Activated naive CD8-positive, alpha-beta T cell treated with anti-CD3 and anti-CD28 coated beads for 36 hours (primary cell): Measurements from ENCODE around the gene SYT2. TPM values are rescaled to one million over a fixed set of nuclear protein-coding genes. Genes with fewer than 3 reads are reported as not detected.

Experiments used
- DNase-seq: peaks from one replicate; pipeline ENCODE4 v3.0.0; 2021
- H3K27ac Mint-ChIP-seq: one replicate; pipeline ENCODE4 v1.8.0; 2022; ENCODE audit warnings: mild to moderate bottlenecking, moderate library complexity, mixed read lengths
- H3K27me3 Mint-ChIP-seq: one replicate; pipeline ENCODE4 v1.8.0; 2022; ENCODE audit warnings: mild to moderate bottlenecking, mixed read lengths
- H3K36me3 Mint-ChIP-seq: one replicate; pipeline ENCODE4 v1.8.0; 2021; ENCODE audit warnings: mild to moderate bottlenecking, mixed read lengths
- H3K4me1 Mint-ChIP-seq: one replicate; pipeline ENCODE4 v1.8.0; 2021; ENCODE audit warnings: mixed read lengths
- H3K4me3 Mint-ChIP-seq: one replicate; pipeline ENCODE4 v1.8.0; 2022; ENCODE audit warnings: mild to moderate bottlenecking, moderate library complexity, mixed read lengths
- H3K9me3 Mint-ChIP-seq: one replicate; pipeline ENCODE4 v1.8.0; 2022; ENCODE audit warnings: mixed read lengths
- total RNA-seq, 2 experiments: library from RNA; stranded (reverse); gene quantifications; one replicate each; pipeline ENCODE4 v1.2.3, GENCODE V29; 2021

Gene SYT2
- total RNA-seq, 2 experiments from 2014 or later: not detected

DNA sequence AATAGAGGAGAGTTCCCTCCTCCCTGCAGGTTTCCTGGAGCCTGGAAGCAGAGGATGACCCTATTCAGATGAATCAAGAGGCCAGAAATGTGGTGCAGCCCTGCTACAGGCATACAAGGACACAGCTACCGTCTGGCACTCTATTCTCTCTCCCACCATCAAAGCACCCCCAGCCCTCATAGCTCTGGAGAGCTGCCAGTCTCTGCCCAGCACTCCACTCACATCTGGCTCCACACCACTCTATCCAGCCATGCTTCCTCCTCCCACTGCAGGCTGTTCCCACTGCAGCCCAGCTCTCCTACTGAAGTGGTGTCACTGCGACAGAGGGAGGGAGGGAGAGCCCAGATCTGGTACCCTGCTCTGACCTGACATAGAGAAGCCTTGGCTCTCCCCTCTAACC lies 18.4 kb downstream of the SYT2 start:
- no peak for DNase-seq
- H3K36me3 Mint-ChIP-seq: no peaks in the 10 kb centered on the region
- peaks cover 59% of the 10 kb centered on the region for H3K27me3 Mint-ChIP-seq
- H3K27ac Mint-ChIP-seq: no peak overlapping the region
- H3K9me3 Mint-ChIP-seq: peaks cover 1% of the 10 kb centered on the region
- H3K4me1 Mint-ChIP-seq: no peaks in the 10 kb centered on the region
- H3K4me3 Mint-ChIP-seq: no peak overlapping the region

GRCh38 chr1:202689493-202690342 lies 20.5 kb downstream of the SYT2 start:
- Mint-ChIP-seq H3K4me1 (no peaks in the 10 kb centered on the region), H3K9me3 (peaks cover 1% of the 10 kb centered on the region), H3K36me3 (no peaks in the 10 kb centered on the region), H3K4me3 (no peak overlapping the region), H3K27me3 (peaks cover 41% of the 10 kb centered on the region), H3K27ac (no peak overlapping the region)
- no peak for DNase-seq

DNA sequence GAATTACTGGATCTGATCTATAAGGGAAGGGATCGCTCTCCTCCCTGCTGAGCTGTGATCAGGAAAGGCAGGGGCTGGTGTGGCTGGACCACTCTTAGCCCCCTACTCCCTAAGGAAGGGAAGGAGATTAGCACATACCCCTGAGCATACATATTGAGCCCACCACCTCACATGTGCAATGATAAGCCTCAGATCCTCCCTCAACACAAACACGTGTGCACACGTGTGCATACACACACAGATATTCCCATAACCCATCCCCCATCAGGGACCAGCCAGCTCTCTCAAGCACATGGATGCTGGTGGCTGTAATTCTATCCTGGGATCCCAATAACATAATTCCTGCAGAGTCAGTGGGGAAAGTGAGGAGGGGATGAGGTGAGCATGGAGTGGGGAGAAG lies 21.2 kb downstream of the SYT2 start:
- Mint-ChIP-seq H3K4me3 (no peak overlapping the region), H3K4me1 (no peaks in the 10 kb centered on the region), H3K27ac (no peak overlapping the region), H3K27me3 (peaks cover 38% of the 10 kb centered on the region), H3K9me3 (peaks cover 1% of the 10 kb centered on the region), H3K36me3 (no peaks in the 10 kb centered on the region)
- DNase-seq: no peak

- Mint-ChIP-seq H3K27me3 (peaks cover 35% of the 10 kb centered on the region), H3K36me3 (no peaks in the 10 kb centered on the region), H3K9me3 (peaks cover 1% of the 10 kb centered on the region), H3K4me3 (no peak overlapping the region), H3K27ac (no peak overlapping the region), H3K4me1 (no peaks in the 10 kb centered on the region)
- no peak for DNase-seq
Observed at GRCh38 chr1:202688401-202688800, 21.9 kb downstream of the SYT2 start.

DNA sequence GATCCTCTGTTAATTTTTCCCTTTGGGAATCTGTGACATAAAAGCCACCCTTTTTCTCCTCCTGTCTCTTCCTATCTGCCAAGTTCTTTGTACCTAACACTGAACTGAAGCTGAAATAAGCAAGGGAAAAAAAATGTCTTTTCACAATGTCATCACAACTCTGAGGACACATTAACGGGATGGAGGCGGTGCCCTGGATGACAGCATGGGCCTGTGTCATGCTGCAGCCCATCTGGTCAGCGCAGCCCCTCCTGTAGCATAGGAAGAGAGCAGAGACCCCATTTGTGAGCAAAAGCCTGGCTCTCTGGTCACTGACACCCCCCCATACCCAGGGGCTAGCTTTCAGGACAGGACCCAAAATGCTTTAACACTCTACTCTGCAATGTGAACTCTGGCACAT lies 22.5 kb downstream of the SYT2 start:
- H3K27ac Mint-ChIP-seq: no peak overlapping the region
- no peak overlapping the region for H3K4me3 Mint-ChIP-seq
- no peaks in the 10 kb centered on the region for H3K9me3 Mint-ChIP-seq

DNA sequence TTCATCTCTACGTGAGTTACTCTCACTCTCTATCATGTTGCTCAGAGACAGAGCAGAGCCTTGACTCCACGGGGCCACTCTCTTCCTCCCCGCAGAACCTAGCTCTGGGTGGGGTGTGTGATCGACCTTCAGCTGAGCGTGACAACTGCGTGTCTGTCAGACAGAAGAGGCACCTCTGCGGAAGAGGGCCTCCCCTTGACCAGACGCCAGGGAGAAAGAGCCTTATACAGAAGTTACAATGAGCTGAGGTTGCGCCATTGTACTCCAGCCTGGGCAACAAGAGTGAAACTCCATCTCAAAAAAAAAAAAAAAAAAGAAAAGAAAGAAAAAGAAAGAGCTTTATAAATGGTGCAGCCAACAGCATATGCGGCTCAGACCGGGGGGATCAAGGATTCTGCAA lies 22.9 kb downstream of the SYT2 start:
- Mint-ChIP-seq H3K27ac (no peak overlapping the region), H3K27me3 (peaks cover 31% of the 10 kb centered on the region), H3K9me3 (no peaks in the 10 kb centered on the region), H3K36me3 (no peaks in the 10 kb centered on the region), H3K4me3 (no peak overlapping the region), H3K4me1 (no peaks in the 10 kb centered on the region)
- no peak for DNase-seq

More for the DNA sequence above, 22.5 kb downstream of the SYT2 start:
- no peak for DNase-seq
- Mint-ChIP-seq H3K36me3 (no peaks in the 10 kb centered on the region), H3K4me1 (no peaks in the 10 kb centered on the region), H3K27me3 (peaks cover 29% of the 10 kb centered on the region)

- Mint-ChIP-seq H3K9me3 (no peaks in the 10 kb centered on the region), H3K4me1 (no peaks in the 10 kb centered on the region), H3K27me3 (peaks cover 39% of the 10 kb centered on the region), H3K27ac (no peak overlapping the region), H3K36me3 (no peaks in the 10 kb centered on the region), H3K4me3 (no peak overlapping the region)
- no peak for DNase-seq
Observed at GRCh38 chr1:202685641-202686040, 24.6 kb downstream of the SYT2 start.

- no peaks in the 10 kb centered on the region for H3K4me1 Mint-ChIP-seq
- no peak overlapping the region for H3K4me3 Mint-ChIP-seq
- H3K9me3 Mint-ChIP-seq: no peaks in the 10 kb centered on the region
- peaks cover 36% of the 10 kb centered on the region for H3K27me3 Mint-ChIP-seq
- DNase-seq: no peak
- H3K36me3 Mint-ChIP-seq: no peaks in the 10 kb centered on the region
- no peak overlapping the region for H3K27ac Mint-ChIP-seq
Observed at GRCh38 chr1:202684716-202685115, 25.5 kb downstream of the SYT2 start.

GRCh38 chr1:202683029-202683428 lies 27.2 kb downstream of the SYT2 start:
- Mint-ChIP-seq H3K27ac (no peak overlapping the region), H3K4me3 (no peak overlapping the region), H3K36me3 (peaks cover 2% of the 10 kb centered on the region), H3K9me3 (peaks cover 4% of the 10 kb centered on the region), H3K27me3 (peaks cover 39% of the 10 kb centered on the region), H3K4me1 (no peaks in the 10 kb centered on the region)
- no peak for DNase-seq

GRCh38 chr1:202682477-202682876 lies 27.8 kb downstream of the SYT2 start:
- peaks cover 2% of the 10 kb centered on the region for H3K36me3 Mint-ChIP-seq
- no peak for DNase-seq
- peaks cover 4% of the 10 kb centered on the region for H3K9me3 Mint-ChIP-seq
- H3K4me3 Mint-ChIP-seq: no peak overlapping the region
- H3K27me3 Mint-ChIP-seq: peaks cover 39% of the 10 kb centered on the region
- no peaks in the 10 kb centered on the region for H3K4me1 Mint-ChIP-seq
- no peak overlapping the region for H3K27ac Mint-ChIP-seq

DNA sequence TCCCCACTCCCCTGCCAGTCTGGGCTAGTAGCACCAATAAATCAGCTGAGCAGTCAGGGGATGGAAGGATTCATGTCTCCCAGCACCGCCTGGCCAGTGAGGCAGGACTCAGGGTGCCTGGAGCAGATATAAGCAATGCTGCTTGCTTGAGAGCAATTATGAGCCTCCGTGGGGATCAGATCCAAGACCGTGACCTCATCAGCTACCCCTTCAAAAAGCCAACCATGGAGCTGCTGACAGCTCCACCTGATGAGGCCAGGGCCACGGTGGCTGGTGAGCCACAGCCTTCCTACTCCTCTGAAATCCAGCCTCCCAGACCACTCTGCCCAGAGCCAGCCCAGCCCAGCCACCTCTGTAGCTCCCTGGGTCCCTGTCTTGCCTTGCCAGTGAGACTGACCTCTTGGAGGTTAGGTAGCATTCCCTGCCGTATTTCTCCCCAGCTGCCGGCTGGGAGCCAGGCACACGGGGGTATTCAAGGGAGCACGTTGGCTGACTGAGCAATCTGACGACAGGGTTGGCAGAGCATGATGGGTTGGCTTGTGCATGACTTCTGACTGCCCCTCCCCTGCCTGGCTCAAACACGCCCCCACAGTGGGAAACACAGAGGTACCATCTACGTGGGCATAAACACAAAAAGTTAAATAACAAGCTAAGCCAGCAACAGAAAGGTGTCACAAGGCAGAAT lies 28.4 kb downstream of the SYT2 start:
- H3K36me3 Mint-ChIP-seq: peaks cover 2% of the 10 kb centered on the region
- H3K9me3 Mint-ChIP-seq: peaks cover 8% of the 10 kb centered on the region
- no peak overlapping the region for H3K27ac Mint-ChIP-seq
- no peaks in the 10 kb centered on the region for H3K4me1 Mint-ChIP-seq
- H3K27me3 Mint-ChIP-seq: peaks cover 35% of the 10 kb centered on the region
- DNase-seq: no peak
- no peak overlapping the region for H3K4me3 Mint-ChIP-seq

DNA sequence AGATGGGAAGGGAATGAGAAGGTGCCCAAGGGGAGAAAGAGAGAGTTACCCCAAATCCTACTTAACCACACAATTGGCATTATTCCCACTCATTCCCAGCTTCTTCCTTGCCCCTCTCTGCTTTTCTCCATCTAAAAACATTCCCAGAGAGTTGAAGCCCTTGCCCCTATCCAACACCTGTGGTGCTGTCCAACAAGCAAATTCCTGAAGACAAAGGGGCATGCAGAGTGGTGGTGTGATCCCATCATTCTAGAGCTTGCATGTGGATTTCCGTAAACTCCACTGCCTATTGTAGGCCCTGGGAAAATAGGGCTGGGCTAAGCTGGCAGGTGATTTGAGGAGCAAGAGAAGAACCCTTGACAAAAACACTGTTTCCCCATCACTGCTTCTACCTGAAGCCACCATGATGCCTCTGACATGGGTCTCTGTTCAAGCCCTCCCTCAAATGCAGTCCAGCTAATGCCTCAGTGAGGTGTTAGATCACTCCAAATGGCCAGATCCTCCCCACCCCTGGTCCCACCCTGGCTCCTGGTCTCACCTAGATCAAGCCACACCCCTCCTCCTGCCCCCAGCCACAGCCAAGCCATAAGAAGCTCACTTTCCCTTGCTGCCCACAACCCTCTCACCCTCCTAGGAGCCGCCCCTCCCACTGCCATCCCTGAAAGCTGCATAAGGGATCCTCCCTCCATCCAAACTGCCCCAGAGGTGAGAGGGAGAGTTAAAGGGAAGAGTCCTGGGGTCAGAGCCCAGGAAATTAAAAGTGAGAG lies 29.5 kb downstream of the SYT2 start:
- no peak overlapping the region for H3K4me3 Mint-ChIP-seq

DNA sequence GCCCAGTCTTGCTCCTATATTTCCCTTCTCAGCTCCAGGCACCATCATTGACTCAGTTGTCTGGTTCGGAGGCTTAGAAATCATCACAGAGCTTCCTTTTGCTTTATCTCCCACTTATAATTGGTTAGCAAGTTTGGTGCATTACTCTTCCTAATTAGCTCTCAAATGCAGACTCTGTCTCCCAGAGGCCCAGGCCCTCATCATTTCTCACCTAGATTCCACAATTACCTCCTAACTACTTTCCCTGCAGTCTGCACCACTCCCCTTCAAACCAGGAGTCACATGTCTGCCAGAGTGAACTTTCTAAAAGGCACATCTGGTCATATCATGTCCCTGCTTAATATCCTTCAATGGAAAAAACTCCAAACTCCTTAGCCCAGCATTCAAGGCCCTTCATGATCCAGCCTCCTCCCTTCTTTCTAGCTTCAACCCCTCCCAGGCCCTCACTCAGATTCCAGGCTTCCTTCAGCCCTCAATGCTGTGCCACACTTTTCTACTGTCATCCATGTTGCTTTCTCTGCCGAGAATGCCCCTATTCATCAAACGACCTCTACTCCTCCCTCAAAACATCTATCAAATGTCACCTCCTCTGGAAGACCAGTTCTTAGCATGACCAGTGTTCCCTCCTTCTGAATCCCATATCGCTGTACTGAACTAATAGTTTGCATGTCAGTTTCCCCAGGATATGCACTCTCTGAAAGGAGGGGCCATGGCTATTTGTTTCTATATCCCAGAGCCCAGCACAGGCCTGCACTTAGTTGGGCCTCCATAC lies 30.7 kb downstream of the SYT2 start:
- H3K4me1 Mint-ChIP-seq: no peaks in the 10 kb centered on the region
- peaks cover 38% of the 10 kb centered on the region for H3K27me3 Mint-ChIP-seq
- peaks cover 2% of the 10 kb centered on the region for H3K36me3 Mint-ChIP-seq
- peaks cover 8% of the 10 kb centered on the region for H3K9me3 Mint-ChIP-seq
- no peak overlapping the region for H3K4me3 Mint-ChIP-seq
- H3K27ac Mint-ChIP-seq: no peak overlapping the region
- no peak for DNase-seq

More for the DNA sequence above, 29.5 kb downstream of the SYT2 start:
- Mint-ChIP-seq H3K4me1 (no peaks in the 10 kb centered on the region), H3K27me3 (peaks cover 35% of the 10 kb centered on the region), H3K36me3 (peaks cover 2% of the 10 kb centered on the region), H3K9me3 (peaks cover 8% of the 10 kb centered on the region), H3K27ac (no peak overlapping the region)
- no peak for DNase-seq

GRCh38 chr1:202677433-202677832 lies 32.8 kb downstream of the SYT2 start:
- Mint-ChIP-seq H3K36me3 (peaks cover 2% of the 10 kb centered on the region), H3K27ac (no peak overlapping the region), H3K27me3 (peaks cover 35% of the 10 kb centered on the region), H3K9me3 (peaks cover 10% of the 10 kb centered on the region), H3K4me1 (no peaks in the 10 kb centered on the region), H3K4me3 (no peak overlapping the region)
- DNase-seq: no peak
